HK-2 (cell line): ENCODE results near the gene TNPO3.
"Not testable (repeated sequence)": the region's sequence is repeated elsewhere in the genome, so short reads cannot be mapped to it uniquely, and the experiment has no call there.

Experiments
- DNase-seq: peaks from one replicate; pipeline ENCODE4 v3.0.0-alpha.2; 2018; ENCODE audit not compliant: unreplicated experiment

The TNPO3 gene

DNA sequence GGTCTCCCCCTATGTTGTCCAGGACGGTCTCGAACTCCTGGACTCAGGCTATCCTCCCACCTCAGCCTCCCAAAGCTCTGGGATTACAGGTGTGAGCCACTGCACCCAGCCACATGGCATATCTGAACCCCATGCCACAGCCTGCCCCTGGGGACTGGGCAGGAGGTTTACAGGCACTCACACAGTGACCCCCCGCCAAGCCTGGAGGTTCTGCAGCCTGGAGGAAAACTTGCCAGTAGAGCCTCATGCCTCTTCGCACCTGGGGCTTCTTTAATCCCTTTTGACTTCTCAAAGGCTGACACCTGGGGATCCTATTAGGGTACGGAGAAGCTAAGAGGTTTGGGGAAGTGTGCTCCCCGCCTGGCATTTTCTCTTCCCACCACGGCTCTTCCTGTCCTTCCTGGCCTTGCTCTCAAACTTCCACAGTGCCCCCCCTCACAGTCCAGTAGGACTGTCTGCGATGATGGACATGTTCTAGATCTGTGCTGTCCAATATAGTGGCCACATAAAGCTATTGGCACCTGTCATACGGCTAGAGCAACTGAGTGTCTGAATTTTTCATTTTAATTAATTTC, 133.0 kb downstream of the TNPO3 start:
- no peak for DNase-seq

DNA sequence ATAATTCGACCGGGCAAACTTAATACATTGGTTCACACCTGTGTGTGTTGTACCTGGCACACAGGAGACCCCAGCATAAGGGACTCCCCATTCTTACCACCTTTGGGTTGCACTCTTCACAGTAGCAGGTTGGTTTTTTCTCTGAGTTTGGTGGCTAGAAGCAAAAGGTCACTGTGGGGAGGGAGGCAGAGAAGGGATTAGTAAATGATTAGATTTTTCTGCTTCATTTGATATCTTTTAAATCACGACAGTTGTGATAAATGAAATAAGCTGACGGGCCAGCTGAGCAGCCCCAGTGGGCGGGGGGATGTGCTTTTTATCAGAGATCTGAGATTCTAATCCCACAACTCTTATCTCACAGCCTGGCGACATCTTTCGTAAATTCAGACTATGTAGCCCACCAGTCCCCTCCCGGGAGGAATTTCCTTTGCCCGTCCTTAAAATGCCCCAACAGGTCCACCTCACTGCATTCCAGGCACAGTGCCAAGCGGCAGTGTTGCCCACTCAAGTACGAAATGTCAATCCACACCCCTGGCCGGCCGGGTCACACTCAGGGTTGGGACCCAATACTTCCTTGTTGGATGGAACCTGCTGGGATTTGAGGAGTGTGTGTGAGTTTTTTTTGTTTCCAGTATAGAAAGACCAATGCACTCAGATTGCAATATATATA, 133.9 kb downstream of the TNPO3 start:
- DNase-seq: no peak

DNA sequence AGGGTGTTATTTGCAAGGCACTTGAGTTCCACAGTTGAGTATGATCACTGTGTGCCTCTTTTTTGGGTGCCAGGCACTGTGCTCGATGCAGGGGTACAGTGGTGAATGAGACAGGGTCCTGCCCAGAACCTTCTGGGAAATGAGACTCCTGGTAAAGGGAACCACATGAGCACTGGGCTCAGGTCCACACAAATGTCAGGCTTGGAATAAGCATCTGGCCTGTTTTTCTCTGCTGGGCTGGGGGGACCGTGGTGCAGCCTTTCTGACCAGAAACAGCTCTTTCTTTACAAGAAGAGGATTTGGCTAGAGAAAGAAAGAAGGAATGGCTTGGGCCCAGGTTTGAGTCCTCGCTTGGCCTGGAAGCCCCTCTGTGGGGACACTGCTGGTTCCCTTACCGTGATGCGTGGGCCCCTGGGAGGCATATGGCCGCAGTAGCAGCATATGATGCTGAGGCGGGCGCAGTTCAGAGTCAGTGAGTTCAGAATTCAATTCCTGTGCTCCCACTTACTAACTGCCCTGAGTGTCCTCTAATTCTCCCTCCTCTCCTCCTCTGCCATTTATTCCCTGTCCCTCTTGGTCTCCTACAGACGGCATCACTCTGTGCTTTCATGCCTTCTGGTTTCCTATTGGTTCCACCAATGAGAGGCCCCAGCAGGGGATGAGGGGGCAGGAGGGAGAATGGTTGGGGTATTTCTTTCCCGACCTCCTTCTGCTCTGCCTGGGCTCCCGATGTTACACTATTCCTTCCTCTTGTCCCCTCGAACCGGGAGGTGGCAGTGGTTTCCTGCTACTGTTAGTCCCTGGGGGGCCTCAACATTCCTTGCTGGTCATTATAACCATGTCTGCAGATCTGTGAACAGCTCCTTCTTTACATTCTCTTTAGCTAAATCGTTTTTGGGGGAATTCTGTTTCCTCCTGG, 134.8 kb downstream of the TNPO3 start:
- no peak for DNase-seq

DNA sequence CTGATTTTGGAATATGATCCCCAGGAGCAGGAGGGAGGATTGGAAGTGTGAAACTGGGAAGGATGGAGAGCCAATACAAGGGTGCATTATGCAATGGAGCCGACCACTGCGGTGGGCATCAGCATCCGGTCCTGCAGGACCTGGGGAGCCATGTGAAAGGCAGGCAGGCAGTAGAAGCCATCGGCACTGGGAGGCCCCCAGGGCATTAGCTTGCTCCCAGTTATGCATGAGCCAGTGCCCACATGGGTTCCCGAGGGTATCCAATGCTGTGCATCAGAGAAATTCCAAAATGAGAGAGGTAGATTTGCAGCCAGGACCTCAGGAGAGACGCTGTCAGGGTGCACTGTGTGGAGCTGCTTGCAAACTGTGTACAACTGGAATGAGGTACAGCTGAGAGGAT, 135.7 kb downstream of the TNPO3 start:
- DNase-seq: no peak

DNA sequence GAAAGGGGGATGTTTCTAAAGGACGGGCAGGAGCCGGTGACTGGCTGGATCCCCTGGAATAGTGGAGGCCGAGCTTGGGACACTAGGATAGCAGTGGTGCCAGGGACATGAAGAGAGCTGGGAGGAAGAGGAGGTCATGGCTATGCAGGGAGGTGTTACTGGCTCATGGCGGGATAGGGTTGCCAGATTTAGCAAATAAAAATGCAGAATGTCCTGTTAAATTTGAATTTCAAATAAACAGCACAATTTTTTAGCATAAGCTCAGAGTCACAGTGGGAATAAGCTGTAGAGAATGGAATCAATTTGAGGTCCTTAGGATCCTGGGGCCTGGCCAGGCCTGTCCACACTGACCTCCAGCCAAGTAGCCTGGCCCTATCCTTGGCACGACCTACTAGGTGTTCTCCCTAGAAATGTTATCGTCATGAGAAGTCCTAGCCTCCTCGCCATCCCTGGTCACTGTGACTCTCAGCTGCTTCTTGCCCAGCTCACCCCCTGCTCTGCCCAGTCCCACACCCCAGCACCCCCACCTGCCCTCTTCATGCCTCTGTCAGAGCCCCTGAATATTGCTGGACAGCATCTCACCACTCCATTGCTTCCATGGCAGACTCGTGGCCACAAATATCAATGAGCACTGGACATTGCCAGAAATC, 136.8 kb downstream of the TNPO3 start:
- DNase-seq: no peak

DNA sequence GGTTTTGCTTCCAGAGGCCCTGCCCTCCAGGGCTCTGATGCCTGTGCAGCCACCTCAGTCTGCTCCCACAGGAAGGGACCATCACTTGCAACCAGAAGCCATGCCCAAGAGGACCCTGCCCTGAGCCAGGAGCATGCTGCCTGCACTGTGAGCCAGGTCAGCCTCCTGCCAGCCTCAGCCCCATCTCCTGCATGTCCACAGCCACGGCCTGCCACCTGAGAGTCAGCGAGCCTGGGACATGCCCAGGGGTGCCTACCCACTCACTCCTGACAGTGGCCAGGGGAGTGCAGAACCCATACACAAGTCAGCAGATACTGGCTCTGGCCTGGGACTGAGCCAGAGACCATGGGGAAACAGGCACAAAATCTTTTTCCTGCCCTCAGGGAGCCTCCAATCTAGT, 137.8 kb downstream of the TNPO3 start:
- DNase-seq: no peak

DNA sequence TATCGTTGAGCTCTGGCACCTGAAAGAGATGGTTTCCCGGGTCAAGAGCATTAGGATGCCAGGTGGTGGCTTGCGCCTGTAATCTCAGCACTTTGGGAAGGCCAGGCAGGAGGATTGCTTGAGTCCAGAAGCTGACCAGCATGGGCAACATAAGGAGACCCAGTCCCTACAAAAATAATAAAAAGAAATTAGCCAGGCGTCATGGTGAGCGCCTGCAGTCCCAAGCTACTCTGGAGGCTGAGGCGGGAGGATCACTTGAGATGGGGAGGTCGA, 138.3 kb downstream of the TNPO3 start:
- DNase-seq: no peak

DNA sequence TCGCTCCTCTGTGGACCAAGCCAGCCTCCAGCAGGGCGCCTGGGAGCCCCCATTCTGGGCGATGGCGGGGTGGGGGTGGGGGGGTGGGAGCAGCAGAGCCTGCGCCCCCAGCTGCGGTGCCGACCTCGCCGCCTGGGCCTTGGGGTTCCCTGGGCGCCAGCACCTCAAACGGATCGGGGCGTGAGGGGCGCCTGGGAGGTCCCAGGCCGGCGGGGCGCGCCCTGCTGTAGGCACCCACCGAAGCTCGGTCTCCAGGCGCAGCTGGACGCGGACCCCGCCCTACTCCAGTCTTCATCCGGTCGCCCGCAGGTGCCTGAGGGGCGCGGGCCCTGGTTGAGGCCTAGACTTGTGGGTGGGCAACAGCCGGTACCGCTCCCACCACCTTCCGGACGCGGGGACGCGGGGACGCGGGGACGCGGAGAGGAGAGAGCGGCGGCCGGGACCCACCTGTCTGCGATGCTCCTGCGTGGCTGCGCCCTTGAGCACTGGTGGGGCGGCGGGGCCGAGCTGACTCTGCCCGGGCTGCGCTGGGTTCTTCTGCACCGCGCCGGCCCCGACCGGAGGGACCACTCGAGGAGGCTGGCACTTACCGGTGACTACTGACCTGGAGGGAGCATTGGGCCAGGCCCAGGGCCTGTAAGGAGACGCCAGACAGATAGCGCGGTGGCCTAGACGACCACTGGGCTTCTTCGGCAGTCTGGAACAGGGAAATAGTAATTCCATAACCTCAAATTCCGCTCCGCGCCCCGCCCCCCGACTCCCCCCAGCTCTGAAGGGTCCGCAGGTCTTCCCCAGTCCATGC, 138.9 kb downstream of the TNPO3 start:
- no peak for DNase-seq

DNA sequence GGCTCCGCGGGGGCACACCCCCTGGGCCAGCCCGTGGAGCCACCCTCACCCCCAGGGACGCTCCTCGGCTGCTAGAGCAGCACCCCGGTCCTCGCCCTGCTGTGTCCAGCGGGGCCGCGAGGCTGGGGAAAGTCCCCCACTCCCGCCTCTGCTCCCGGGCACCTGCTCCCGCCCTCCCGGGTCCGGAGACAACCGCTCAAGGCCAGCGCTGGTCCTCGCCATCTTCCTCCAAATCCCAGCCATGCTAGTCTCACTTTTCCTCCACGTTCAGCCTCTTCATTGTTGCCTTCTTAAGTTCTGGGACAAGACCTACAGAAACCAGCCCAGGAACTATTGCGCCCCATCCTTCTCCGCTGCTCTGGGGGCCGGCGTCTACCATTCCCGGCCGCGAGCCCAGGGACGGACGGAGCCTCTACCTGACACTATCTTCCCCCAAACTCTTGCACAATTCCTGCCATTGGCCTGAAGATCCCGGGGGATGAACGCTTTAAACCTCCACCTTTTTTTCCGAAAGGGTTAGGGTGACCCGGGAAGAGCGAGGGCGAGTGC, 139.6 kb downstream of the TNPO3 start:
- no peak for DNase-seq

DNA sequence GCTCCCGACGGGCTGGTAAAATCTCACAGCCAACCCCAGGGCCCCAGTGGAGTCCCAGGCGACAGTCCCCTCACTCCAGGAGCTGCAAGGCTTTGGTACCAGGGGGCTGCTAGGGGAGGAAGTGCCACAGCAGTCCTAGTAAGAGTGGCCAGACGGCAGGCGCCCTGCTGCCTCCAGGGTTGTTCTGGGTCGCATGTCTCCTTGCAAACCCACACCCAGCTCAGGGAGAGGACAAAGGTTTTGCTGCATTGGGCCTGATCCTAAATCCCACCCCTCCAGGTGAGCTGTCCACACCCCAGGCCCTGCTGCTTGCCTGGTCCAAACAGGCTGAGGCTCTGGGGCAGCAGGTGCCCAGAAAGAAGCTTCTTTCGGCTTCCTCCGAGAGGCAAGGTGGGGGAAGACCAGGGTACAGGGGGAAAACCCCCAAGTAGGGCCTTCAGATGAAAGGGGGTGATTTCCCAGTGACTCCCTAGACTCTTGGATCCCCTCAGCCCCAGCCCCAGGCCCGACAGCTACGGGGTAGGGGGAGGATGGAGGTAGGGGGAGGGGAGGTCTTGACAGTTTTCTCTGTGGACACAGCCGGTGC, 140.3 kb downstream of the TNPO3 start:
- DNase-seq: no peak

DNA sequence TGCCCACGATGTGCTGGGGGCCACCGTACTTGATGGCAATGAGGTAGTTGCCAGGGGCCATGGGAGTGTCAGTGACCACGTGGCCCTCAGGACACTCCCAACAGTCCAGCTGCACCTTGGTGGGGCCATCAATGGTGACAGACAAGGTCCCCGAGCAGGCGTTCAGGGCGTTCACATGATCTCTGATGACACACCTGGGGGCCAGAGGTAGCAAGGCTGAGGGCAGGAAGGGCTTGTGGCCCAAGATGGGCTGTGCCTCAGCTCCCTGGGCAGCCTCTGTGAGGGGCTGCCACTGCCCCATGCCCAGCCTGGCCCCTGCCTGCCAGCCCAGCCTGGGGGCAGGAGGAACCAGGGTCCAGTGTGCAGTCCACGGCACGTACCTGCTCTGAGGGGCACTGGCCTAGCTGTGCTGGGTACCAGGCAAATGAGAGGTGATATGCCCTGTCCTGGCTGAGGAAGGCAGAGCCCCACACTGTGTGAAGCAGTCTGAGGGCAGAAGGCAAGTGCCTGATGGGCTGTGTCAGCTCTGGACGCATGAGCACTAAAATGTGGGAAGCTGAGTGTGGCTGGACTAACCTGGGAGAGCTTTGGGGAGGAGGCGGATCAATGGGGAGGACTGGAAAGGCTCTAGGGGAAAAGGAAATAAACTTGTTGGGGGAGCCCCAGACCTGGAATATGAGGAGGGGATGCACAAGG, 140.9 kb downstream of the TNPO3 start:
- no peak for DNase-seq

DNA sequence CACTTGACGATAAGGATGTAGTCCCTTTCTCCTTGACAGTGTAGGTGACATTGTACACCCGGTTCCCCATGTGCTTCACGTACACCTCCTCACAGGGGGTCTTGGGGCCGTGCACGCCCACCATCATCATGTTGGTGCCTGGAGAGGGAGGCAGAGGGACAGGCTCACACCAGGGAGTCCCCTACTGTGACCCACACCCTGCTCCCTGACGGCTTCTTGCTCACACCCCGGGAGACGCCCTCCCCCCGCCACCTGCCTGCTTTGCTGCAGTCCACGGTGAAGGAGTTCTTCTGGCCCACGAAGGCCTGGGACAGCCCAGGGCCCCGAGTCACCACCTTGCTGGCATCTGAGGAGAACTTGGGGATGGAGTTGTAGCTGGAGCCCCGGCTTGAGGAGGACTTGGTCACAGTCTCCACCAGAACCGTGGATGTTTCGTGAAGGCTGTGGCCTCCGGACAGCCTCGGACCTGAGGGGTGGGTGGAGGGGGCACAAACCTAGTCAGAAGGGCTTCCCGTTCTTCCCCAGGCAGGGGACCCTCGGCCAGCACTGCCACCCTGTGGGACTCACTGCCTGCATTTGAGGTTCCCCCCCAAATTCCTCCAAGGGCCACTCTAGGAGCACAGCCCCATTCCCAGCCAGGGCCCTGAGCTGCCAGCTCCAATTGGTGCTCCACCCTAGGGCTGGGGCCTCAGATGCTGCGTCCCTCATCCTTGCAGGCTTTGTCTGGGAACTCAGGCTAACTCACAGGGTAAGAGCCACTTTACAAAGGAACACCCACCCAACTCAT, 142.0 kb downstream of the TNPO3 start:
- DNase-seq: not testable (repeated sequence)

DNA sequence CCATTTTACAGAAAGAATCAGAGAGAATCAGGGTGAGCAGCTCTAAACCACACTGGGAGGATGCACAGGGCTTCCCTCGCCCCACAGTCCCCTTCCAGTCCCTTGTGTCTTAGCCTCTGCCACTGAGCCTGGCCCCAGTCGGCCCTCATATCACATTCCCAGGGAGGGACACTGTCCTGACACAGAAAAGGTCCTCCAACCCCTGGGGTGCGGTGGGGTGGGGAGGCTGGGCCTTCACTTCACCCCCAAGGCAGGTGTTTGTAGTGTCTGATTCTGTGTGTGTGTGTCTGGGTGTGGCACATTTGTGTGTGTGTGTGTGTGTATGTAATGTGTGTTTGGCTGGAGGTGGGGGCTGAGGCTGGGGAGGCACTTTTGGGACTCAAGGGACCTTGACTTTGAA, 142.6 kb downstream of the TNPO3 start:
- no peak for DNase-seq

DNA sequence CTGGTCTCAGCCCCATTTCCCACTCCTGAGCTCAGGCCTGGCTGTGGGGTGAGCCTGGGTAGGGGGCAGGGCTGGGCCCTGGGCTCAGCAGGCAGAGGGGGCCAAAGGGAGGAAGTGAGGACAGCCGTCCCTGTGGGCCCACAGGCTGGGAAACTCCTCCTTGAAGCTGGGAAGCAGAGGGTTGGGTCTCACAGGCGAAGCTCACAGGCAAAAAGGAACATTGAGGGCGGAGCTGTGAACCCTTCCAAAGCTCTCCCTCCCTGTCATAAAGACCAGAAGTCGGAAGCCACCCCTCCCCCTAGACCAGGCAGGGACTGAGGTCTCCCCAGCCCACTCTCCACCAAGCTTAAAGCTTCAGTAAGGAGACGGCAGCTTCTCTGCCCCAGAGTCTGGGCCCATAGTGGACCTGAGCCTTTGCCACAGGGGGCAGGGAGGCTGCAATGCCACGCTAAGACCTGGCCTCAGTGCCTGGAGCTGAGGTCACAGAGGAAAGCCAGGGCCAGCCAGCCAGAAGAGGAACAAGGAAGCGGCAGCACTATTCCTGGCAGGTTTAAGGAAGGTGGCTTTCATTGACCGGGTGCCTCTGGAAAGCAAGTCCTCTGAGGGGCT, 143.4 kb downstream of the TNPO3 start:
- peak; percentile 36 for DNase-seq

DNA sequence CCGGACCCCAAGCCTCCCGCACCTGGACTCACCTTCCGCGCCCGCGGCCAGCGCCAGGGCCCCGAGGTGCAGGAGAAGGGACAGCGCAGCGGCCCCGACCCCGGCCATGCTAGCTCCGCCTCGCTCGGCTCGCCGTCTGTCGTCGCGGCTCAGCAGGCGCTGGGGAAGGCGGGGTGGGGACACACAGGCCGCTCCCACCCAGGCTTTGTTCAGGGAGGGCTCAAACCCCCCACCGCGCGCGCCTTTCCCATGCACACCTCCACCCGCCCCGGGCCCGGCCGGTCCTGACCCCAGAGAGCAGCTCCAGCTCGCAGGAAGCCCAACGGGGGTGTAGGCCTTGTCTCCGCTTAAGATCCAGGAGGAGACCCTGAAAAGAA, 144.4 kb downstream of the TNPO3 start, which contains the start of gene KCP:
Gene KCP, minus strand, starts transcription at position 141 of the 377 bp plus-strand sequence. Its CDS starts 33 bp downstream, at position 108.
- no peak for DNase-seq

DNA sequence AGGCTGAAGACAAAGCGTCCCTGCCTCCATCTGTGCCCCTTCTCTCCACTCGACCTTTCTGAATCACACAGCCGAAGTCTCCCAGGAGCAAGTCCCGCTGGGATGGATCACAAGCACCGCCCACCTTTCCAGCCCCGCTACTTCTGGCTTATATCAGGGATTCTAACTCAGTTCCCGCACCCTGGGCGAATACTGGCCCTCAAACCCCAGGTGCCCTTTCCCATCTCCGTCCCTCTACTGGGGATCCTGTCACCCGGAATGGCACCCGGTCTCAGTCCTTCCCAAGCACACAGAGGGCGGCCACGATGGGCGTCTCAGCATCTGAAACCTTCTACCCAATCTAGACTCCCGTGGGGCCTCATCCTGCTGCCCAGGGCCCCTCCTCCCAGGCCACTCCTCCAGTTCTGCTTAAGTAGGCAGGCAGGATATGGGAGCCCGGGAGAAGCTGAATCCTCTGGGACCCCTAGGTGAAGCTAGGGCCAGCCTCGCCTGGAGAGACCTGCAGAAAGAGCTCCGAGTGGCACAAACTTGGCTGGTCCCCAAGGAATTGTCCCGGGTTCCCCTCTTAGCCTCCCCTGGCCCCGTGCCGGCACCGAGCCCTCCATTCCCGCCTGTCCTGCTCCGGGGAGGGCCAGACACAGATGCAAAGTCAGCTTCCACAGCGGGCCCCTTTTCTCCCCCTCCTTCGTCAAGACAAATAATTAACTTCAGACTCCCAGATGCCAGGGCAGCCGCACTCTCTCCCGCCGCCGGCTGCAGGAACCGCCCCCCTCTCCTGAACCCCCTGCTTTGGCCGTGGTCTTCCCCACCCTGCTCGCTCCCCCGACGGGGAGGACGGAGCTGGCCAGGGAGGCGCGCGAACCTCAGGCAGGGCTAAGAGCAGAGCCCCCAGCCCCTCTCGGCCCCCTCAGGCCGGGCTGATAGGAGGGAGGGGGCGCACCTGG, 145.0 kb downstream of the TNPO3 start:
- peak; percentile 86 for DNase-seq

DNA sequence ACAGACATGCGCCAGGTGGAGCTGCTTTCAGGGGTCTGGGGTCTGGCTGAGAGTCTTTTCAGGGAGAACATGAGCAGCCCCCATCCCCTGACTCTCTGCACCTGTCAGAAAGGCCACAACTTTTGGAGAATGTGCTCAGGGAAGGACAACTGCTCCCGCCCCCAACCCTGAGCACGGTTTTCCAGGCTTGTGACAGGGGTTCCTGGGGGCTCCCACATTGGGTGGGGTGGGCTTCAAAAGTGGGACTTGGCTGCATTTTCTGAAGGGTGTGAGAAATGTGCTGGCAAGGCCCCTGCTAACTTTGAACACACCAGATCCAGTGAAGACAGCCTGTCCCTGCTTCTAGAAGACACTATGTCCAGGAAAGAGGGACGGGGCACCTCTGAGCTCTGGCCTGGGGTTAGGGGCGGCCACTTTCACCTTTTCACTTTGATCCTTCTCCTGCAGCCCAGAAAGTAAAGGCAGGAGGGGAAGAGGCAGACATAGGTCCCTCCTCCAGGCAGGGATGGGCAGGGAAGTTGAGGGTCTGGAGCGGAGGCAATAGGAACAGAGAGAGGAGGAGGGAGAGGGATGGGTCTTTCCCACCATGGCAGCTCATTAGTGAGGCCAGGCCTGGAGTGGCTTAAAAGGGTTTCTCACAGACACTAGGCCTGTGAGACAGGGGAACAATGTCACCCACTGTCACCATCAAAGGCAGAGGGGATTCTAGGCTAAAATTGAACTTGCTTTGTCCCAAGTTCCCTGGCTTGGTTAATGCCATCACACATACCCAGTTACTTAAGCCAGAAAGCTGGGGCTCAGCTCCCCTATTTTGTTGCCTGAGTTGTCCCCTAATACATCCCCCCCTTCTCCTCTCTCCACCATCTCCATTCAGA, 145.9 kb downstream of the TNPO3 start:
- no peak for DNase-seq
